Lung (tissue), 12 donors: ENCODE data around the gene TRPM3. TPM values are rescaled to one million over a fixed set of nuclear protein-coding genes. Genes with fewer than 3 reads are reported as not detected.

Experiments used
- ATAC-seq: fragments of 200-7000 bp; cut with Tn5 transposase; one replicate; pipeline ENCODE4 v1.9.1; 2020; ENCODE audit warnings: moderate number of reproducible peaks; ENCODE audit not compliant: insufficient read depth, low FRiP score
- DNase-seq, 3 donors: peaks; one replicate each; pipeline ENCODE4 v3.0.0-alpha.2; 2013 to 2017
- H3K27ac ChIP-seq, 2 donors: one replicate each; pipeline ENCODE4 v1.5.1; 2013; ENCODE audit warnings: mild to moderate bottlenecking in 2 of 2, moderate library complexity in 2 of 2, control low read depth in 1 of 2, inconsistent platforms in 1 of 2, low read depth in 1 of 2, low read length in 1 of 2
- H3K27me3 ChIP-seq, 3 donors: one replicate each; pipeline ENCODE4 v1.5.1; 2013; ENCODE audit warnings: low read length in 2 of 3; ENCODE audit not compliant: control insufficient read depth in 3 of 3, insufficient read depth in 3 of 3
- H3K36me3 ChIP-seq, 4 donors: one replicate each; pipeline ENCODE4 v1.5.1; 2013; ENCODE audit warnings: low read length in 4 of 4, mild to moderate bottlenecking in 1 of 4, moderate library complexity in 1 of 4; ENCODE audit not compliant: control insufficient read depth in 4 of 4, insufficient read depth in 4 of 4
- H3K4me1 ChIP-seq, 5 donors: one replicate each; pipeline ENCODE4 v1.5.1; 2013; ENCODE audit warnings: low read length in 5 of 5, mild to moderate bottlenecking in 2 of 5, moderate library complexity in 1 of 5; ENCODE audit not compliant: control insufficient read depth in 5 of 5, insufficient read depth in 5 of 5
- H3K4me3 ChIP-seq: one replicate; pipeline ENCODE4 v1.5.1; 2013; ENCODE audit warnings: mild to moderate bottlenecking, control low read depth, moderate library complexity
- H3K9ac ChIP-seq, 2 donors: one replicate each; pipeline ENCODE4 v1.5.1; 2013; ENCODE audit warnings: low read length in 2 of 2, control low read depth in 1 of 2; ENCODE audit not compliant: insufficient read depth in 1 of 2
- H3K9me3 ChIP-seq, 4 donors: one replicate each; pipeline ENCODE4 v1.5.1; 2013; ENCODE audit warnings: low read length in 3 of 4, mild to moderate bottlenecking in 1 of 4, moderate library complexity in 1 of 4; ENCODE audit not compliant: control insufficient read depth in 4 of 4, insufficient read depth in 3 of 4
- WGBS, 2 donors: extraction: QIAGEN DNeasy Blood & Tissue Kit; methylation state at CpG; one replicate each; pipeline ENCODE4 v1.1.7; 2013; 5-methylcytosine and 5-hydroxymethylcytosine counted together
- polyA plus RNA-seq, 2 donors: library from polyadenylated mRNA; stranded (reverse); fragments of 200-250 nt; gene quantifications; one replicate each; pipeline ENCODE4 v1.2.1, GENCODE V29; 2013
- total RNA-seq, 2 donors: library from RNA; depleted of rRNA in 1 of 2; stranded (reverse); fragments of >200 nt in 1 of 2; gene quantifications; one replicate each; pipeline ENCODE4 v1.2.1, GENCODE V29; 2014 to 2021
- TF ChIP-seq, protein P1 (sequence below): IDR thresholded peaks from 2 replicates; pipeline ENCODE4 v1.5.1; 2012; ENCODE audit warnings: mild to moderate bottlenecking; ENCODE audit errors: control extremely low read depth, extremely low read depth
- donor health status: control.
- donor health status: control.
- donor health status: Bipolar disorder and iron deficiency.
- donor health status: healthy.
- donor health status: DM: yes; HTN: yes; CAD: no.

TRPM3 gene
- total and polyA plus RNA-seq, 4 donors, result 0.02 to 1.4 (median 0.49) TPM; not detected in 1

DNA sequence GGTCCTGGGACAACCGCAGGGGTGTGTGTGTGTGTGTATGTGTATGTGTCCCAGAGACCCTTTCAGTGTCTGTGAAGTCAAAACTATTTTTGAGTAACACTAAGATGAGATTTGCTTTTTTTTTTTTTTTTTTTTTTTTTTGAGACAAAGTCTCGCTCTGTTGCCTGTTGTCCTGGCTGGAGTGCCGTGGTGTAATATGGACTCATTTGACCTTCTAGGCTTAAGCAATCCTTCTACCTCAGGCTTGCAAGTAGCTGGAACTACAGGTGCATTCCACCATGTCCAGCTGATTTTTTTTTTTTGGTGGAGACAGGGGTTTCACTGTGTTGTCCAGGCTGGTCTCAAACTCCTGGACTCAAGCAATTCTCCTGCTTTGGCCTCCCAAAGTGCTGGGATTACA, 609.6 kb downstream of the TRPM3 start:
- WGBS, 2 donors, result 92 to 95% methylated on average over 3 of the region's 3 CpGs
- TF ChIP-seq, protein P1, sequence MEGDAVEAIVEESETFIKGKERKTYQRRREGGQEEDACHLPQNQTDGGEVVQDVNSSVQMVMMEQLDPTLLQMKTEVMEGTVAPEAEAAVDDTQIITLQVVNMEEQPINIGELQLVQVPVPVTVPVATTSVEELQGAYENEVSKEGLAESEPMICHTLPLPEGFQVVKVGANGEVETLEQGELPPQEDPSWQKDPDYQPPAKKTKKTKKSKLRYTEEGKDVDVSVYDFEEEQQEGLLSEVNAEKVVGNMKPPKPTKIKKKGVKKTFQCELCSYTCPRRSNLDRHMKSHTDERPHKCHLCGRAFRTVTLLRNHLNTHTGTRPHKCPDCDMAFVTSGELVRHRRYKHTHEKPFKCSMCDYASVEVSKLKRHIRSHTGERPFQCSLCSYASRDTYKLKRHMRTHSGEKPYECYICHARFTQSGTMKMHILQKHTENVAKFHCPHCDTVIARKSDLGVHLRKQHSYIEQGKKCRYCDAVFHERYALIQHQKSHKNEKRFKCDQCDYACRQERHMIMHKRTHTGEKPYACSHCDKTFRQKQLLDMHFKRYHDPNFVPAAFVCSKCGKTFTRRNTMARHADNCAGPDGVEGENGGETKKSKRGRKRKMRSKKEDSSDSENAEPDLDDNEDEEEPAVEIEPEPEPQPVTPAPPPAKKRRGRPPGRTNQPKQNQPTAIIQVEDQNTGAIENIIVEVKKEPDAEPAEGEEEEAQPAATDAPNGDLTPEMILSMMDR, result no peak

DNA sequence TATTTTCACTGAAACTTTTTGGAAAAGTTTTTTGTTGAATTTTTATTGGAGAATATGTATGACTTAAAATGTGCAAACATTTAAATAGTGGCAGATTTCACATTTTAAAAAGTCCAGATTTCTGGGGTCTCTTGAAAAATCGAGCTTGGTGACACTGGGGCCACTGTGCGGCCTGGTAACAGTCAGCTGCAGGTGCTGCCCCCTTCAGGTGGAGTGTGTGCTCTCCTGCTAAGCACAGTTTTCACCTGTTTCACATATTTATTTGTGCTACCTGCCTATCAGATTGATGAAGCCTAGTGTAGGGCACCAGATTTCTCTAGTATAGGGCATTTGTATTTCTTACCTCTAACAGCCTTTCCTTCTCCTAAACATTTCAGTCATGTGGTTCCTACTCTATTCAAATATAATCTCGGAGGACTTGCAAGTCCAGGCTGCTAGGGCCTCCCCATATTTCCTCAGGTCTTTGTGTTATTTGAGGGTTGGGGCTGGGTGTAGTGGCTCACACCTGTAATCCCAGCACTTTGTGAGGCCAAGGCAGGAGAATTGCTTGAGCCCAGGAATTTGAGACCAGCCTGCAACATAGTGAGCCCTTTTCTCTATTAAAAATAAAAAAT, 611.2 kb downstream of the TRPM3 start:
- DNase-seq (no peak), ATAC-seq (no peak)
- Histone ChIP-seq H3K27ac (no peak overlapping the region), H3K4me3 (no peak overlapping the region), H3K4me1 (no peaks in the 10 kb centered on the region), H3K9me3 (no peaks in the 10 kb centered on the region), H3K9ac (no peak overlapping the region), H3K27me3 (no peaks in the 10 kb centered on the region), H3K36me3 (no peaks in the 10 kb centered on the region)
- 88% methylated on average over 3 of the region's 3 CpGs for WGBS, 2 donors
- TF ChIP-seq, protein P1, result peak; percentile 17

More for the DNA sequence above, 609.6 kb downstream of the TRPM3 start:
- Histone ChIP-seq H3K9me3 (no peaks in the 10 kb centered on the region), H3K27ac (no peak overlapping the region), H3K4me3 (no peak overlapping the region), H3K36me3 (no peaks in the 10 kb centered on the region), H3K9ac (no peak overlapping the region), H3K4me1 (no peaks in the 10 kb centered on the region), H3K27me3 (no peaks in the 10 kb centered on the region)
- ATAC-seq (no peak), DNase-seq (no peak)

DNA sequence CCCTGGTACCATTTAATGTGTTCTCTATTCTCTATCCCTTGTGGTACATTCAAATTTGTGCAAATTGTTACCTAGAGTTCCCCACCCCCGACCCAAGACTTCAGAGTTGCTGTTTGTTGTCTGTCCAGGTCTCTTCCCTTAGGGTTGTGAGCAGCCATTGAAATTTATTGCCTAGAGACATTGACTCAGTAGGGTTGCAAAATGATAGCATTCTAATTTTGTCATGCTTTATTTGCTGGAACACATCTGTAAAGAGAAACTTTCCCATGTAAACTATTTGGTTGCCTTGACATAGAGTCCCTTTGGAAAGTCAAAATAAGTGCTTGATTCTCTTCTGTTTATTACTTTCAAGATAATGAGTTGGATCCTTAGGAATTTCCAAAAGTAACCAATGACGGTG, 615.3 kb downstream of the TRPM3 start:
- WGBS, 2 donors, result 88 to 92% methylated on average over 2 of the region's 2 CpGs

More for the DNA sequence above, 615.3 kb downstream of the TRPM3 start:
- DNase-seq, result no peak
- no peaks in the 10 kb centered on the region for H3K36me3 ChIP-seq
- no peak overlapping the region for H3K4me3 ChIP-seq
- H3K27me3 ChIP-seq, result no peaks in the 10 kb centered on the region
- no peak for ATAC-seq
- TF ChIP-seq, protein P1, result no peak
- H3K27ac ChIP-seq, result no peak overlapping the region
- no peak overlapping the region for H3K9ac ChIP-seq
- H3K9me3 ChIP-seq, result no peaks in the 10 kb centered on the region
- H3K4me1 ChIP-seq, result no peaks in the 10 kb centered on the region
